ENCODE results near the gene RHCG.

RHCG gene

DNA sequence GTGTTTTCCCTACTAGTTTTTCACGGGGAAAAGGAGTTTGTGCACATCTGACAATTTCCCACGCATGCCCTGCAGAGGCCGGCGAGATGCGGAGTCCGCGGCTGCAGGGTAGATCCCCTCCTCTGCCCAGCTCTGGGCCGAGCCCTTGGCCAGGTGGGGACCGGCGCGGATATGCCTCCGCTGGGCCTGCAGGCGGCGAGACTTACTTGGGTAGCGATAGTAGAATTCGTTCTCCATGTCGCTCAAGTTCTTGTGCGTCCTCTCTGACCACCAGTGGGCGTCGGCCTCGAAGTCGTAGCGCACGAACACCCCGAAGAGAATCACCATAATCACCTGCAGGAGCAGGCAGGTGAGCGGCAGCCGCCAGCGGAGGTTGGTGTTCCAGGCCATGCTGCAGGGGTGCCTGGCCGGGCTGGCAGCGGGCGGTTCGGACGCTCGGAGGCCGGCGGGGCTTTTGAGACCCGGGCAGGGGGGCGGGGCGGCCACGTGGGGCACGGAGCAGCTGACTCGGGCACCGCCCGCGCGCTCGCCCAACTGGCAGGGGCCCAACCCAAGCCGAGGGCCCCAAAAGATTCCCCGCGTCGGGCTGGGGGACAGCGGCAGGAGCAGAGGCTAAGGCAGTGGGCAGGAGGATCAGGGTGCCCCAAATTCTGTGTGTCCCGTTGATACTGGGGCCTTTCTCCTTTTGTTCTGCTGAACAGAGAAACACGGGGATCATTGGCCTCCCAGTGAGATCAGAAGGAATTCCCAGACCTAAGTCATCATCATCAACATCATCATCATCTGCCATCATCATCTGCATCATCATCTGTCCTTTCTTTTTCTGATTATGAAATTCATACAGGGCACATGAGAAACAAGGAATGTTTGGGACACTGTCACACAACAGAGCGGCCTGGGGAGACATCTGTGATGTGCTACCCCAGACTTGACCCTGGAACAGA, at the start of gene RHCG:
Gene RHCG (minus strand): TSS at position 429 of the 944 bp plus-strand sequence. CDS start 39 bp downstream, at position 390.
- DNase-seq (ENCODE audit: low read depth in 2 of 2): no peak

DNA sequence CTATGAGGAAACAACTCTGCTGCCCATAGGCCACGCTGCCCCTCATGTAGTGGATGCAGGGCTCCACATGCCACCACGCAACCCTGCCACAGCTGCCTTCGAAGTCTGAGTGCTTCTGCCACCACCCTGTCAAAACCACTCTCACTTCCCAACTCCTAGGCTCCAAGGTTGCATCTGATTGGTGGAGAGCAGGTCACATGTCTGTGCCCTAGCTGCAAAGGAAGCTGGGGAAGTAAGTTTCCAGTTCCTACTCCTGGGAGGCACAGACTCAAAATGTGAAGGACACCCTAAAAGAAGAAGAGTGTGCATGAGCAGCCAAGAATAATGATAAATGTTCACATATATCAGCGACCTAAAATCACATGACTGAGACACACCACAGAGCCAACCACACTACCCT, 47.0 kb upstream of the RHCG start:
- DNase-seq (ENCODE audit: low read depth in 2 of 2): no peak

- DNase-seq (ENCODE audit: low read depth in 2 of 2): no peak
These were observed 46.0 kb upstream of the RHCG start for GRCh38 chr15:89542369-89542768.

- DNase-seq (ENCODE audit: low read depth in 2 of 2): no peak
These were observed 42.6 kb upstream of the RHCG start for GRCh38 chr15:89539027-89539426.

DNA sequence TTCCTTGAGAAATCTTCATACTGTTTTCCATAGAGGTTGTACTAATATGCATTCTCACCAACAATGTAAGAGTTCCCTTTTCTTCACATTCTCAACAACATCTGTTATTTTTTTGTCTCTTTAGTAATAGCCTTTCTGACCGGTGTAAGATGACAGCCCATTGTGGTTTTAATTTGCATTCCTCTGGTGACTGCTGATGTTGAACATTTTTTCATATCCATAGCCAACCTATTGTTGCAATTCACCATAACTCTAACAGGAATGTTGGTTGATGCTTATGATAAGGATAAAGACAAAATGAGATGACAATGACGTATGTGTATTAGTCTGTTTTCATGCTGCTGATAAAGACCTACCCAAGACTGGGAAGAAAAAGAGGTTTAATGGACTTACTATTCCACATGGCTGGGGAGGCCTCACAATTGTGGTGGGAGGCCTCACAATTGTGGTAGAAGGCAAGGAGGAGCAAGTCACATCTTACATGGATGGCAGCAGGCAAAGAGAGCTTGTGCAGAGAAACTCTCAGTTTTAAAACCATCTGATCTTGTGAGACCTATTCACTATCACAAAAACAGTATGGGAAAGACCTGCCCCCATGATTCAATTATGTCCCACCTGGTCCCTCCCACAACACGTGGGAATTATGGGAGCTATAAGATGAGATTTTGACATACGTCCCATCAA, 37.6 kb upstream of the RHCG start:
- no peak for DNase-seq (ENCODE audit: low read depth in 2 of 2)

DNA sequence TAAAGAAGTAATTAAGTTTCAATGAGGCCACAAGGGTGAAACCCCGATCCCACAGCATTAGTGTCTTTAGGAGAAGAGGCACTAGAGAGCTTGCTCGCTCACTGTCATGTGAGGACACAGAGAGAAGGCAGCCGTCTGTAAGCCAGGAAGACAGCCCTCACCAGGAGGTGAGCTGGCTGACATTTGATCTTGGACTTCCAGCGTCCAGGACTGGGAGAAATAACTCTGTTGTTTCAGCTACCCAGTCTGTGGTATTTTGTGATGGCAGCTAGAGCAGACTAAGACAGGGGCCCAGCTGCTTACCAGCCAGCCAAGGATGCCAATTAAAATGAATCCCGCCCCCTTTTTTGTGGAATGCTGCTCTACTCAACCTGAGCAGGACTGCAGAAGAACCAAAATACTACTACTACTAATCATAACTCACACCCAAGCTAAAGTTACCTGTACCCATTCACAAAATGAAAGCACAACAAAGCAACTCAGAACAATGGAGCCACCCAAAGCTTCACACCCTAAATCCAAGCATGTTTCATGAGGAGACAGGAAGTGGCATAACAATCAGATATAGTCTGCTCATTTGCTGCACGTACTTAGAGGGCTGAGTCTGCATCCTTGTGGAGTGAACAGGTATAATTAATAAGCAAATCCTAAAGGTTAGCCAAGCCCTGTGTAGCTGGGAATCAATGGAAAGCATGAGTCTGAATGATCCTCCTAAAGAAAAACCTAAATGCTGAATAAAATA, 35.6 kb upstream of the RHCG start:
- DNase-seq (ENCODE audit: low read depth in 2 of 2): no peak

GRCh38 chr15:89530976-89531375, 34.6 kb upstream of the RHCG start:
- DNase-seq (ENCODE audit: low read depth in 2 of 2): no peak

GRCh38 chr15:89528757-89529352, 32.5 kb upstream of the RHCG start:
- DNase-seq (ENCODE audit: low read depth in 2 of 2): no peak

- no peak for DNase-seq (ENCODE audit: low read depth in 2 of 2)
These were observed 30.4 kb upstream of the RHCG start for GRCh38 chr15:89526601-89527441.

DNA sequence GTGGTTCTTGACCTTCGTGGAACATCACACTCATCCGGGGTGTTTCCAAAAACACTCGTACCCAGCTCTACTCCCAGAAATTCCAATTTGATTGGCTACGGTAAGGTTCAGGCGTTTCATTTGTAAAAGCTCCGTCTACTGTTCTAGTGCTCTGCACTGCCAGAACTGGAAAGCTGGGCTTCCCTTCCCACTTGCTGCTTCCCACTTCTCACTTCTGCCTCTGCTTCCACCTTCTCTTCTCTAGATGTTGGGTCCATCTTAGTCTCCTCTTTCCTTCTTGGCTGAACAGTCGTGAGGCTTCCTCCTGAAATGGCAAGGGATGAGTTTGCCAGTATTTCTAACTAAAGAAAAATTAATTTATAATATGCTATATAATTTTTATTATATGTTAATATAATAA, 29.8 kb upstream of the RHCG start:
- no peak for DNase-seq (ENCODE audit: low read depth in 2 of 2)

DNA sequence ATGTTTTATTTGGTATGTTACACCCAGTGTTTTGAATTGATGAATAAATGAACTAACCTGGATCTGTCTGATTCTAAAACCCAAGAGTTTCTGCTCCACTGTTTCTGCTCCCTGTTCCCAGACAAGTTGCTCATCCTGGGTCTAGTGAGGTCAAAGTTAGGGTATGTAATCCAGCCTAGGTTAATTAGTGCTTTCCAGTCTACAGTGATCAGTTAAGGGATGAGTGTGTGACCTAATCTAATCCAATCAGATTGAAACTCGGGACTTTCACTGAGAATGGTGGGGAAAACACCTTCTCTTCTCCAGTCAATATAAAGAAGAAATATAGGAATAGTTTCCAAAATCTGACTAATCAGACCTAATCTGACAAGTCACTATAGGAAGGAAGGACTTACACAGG, 27.8 kb upstream of the RHCG start:
- DNase-seq (ENCODE audit: low read depth in 2 of 2): no peak

DNA sequence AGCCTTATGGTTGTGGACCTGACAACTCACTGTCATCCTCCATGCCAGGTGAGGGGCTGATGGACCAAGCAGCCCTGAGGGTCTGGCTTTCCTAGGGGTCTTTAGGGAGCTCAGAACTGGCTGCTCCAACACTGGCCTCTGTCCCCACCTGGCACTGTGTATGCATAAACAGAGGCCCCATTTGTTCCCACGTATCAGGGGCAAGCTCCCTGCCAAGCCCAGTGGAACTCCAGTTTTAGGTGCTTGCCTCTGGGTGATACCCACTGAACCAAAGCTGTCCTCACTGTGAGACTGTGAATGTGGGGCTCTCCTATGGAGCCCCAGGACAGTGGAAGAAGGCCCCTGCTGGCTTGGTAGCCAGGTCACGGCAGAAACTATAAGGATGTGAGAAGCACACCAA, 26.7 kb upstream of the RHCG start:
- no peak for DNase-seq (ENCODE audit: low read depth in 2 of 2)

GRCh38 chr15:89521605-89522004, 25.2 kb upstream of the RHCG start:
- no peak for DNase-seq (ENCODE audit: low read depth in 2 of 2)

GRCh38 chr15:89515477-89515876, 19.1 kb upstream of the RHCG start:
- DNase-seq (ENCODE audit: low read depth in 2 of 2): no peak

DNA sequence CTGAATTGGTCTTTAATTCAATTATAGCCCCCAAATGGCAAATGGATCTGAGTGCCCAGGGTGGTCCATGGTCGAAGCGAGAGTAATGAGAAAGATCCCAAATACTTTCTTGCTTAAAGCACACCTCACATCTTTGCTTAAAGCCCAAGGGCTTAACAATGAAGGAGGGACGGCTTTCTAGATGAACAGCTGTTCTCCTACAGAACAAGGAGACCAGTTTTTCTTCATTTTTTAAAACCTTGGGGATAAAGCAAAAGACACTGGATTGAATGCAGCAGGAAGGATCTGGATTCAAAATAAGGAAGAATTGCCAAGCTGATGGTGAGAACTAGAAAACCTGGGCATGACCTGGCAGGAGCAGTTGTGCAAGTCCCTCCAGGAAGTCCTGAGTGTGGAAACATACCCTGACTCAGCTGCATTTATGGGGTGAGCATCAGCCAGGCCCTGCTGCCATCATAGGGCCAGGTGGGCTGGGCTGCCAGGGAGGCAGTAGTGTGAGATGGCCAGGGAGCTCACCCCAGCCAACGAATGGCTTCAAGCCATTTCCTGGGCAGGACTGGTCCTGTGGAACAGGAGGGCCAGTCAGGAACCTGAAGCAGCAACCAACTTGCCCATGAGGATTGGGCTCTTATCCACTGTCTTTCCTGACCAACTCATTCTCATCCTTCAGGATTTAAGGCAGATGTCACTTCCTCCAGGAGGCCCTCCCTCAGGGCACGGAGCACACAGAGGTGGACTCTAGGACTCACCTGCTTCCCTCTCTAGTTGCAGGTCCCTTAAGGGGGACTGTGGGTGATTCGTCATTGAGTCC, 18.4 kb upstream of the RHCG start:
- no peak for DNase-seq (ENCODE audit: low read depth in 2 of 2)

GRCh38 chr15:89514186-89514585, 17.8 kb upstream of the RHCG start:
- DNase-seq (ENCODE audit: low read depth in 2 of 2): no peak

GRCh38 chr15:89513284-89513683, 16.9 kb upstream of the RHCG start:
- DNase-seq (ENCODE audit: low read depth in 2 of 2): no peak

DNA sequence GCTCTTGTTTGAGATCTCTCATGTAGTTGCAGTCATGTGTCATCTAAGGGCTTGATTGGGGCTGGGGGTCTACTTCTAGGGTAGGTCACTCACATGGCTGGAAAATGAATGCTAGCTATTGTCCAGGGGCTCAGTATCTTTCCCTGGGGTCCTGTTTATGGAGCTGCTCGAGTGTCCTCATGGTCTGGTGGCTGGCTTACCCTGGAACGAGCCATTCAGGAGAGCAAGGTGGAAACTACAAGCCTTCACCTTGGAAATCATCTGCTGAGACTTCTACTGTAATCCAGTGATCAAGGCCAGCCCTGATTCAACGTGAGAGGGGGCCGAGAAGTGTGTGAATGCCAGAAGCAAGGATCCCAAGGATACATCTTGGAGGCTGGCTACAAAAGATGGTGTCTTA, 16.2 kb upstream of the RHCG start:
- no peak for DNase-seq (ENCODE audit: low read depth in 2 of 2)

- DNase-seq (ENCODE audit: low read depth in 2 of 2): no peak
These were observed 9.8 kb upstream of the RHCG start for GRCh38 chr15:89506026-89506686.

- DNase-seq (ENCODE audit: low read depth in 2 of 2): no peak
These were observed 7.8 kb upstream of the RHCG start for GRCh38 chr15:89504166-89504565.

Data from stimulated activated CD4-positive, alpha-beta T cell treated with anti-CD3 and anti-CD28 coated beads, Interleukin-12 subunit alpha, Interleukin-12 subunit beta, amount 100 ng/mL, for 24 hours (primary cell).